VCaP (cell line): ENCODE measurements around the gene MUC5AC.
"Not testable (repeated sequence)": the region's sequence is repeated elsewhere in the genome, so short reads cannot be mapped to it uniquely, and the experiment has no call there.

ENCODE experiments used
- H3K27ac ChIP-seq: fragments of 450-650 bp; 2 replicates; pipeline ENCODE4 v1.5.1; 2017
- CTCF ChIP-seq: fragments of 450-650 bp; conservative IDR thresholded peaks from 2 replicates; pipeline ENCODE4 v1.5.1; 2017; ENCODE audit warnings: mild to moderate bottlenecking, moderate library complexity

The MUC5AC gene

GRCh38 chr11:1168721-1169161 lies 11.0 kb downstream of the MUC5AC start:
- H3K27ac ChIP-seq = no peak overlapping the region
- no peak for TF ChIP-seq CTCF

GRCh38 chr11:1171223-1171984 lies 13.7 kb downstream of the MUC5AC start:
- H3K27ac ChIP-seq = no peak overlapping the region
- TF ChIP-seq CTCF = no peak

GRCh38 chr11:1171985-1172728 lies 14.4 kb downstream of the MUC5AC start:
- TF ChIP-seq CTCF = no peak
- H3K27ac ChIP-seq = no peak overlapping the region

GRCh38 chr11:1172729-1173117 lies 15.0 kb downstream of the MUC5AC start:
- H3K27ac ChIP-seq = no peak overlapping the region
- no peak for TF ChIP-seq CTCF

- not testable (repeated sequence) for H3K27ac ChIP-seq
Measured at GRCh38 chr11:1173396-1173795, 15.6 kb downstream of the MUC5AC start.

GRCh38 chr11:1174441-1175370 lies 17.0 kb downstream of the MUC5AC start:
- TF ChIP-seq CTCF = no peak
- H3K27ac ChIP-seq = no peak overlapping the region

GRCh38 chr11:1175461-1176223 lies 17.9 kb downstream of the MUC5AC start:
- no peak for TF ChIP-seq CTCF
- no peak overlapping the region for H3K27ac ChIP-seq
